HT1080 (cell line): Measurements from ENCODE around the gene LGALS1. TPM values are rescaled to one million over a fixed set of nuclear protein-coding genes. Genes with fewer than 3 reads are reported as not detected.
A peak's percentile ranks its signal among the peaks of the same experiment; 100 is the strongest.

Experiments
- DNase-seq: peaks from one replicate; pipeline ENCODE4 v3.0.0-alpha.2; 2015; ENCODE audit warnings: low read depth
- total RNA-seq: library from RNA; depleted of rRNA; stranded (reverse); fragments of >200 nt; shearing (Covaris generic); gene quantifications from 2 replicates; pipeline ENCODE4 v1.2.3, GENCODE V29; 2014

Gene LGALS1
- total RNA-seq, 1 experiment from 2014 or later = 3,838 TPM

GRCh38 chr22:37661160-37661924 is 14.1 kb upstream of the LGALS1 start:
- DNase-seq = no peak

- no peak for DNase-seq
These were observed 13.4 kb upstream of the LGALS1 start for GRCh38 chr22:37662039-37662438.

GRCh38 chr22:37663521-37664140 is 11.8 kb upstream of the LGALS1 start:
- DNase-seq = no peak

- no peak for DNase-seq
These were observed 11.0 kb upstream of the LGALS1 start for GRCh38 chr22:37664249-37665101.

- no peak for DNase-seq
These were observed 9.9 kb upstream of the LGALS1 start for GRCh38 chr22:37665487-37665886.

GRCh38 chr22:37669586-37669985 is 5.8 kb upstream of the LGALS1 start:
- no peak for DNase-seq

GRCh38 chr22:37672206-37672919 is 3.1 kb upstream of the LGALS1 start:
- no peak for DNase-seq

- no peak for DNase-seq
These were observed 2.4 kb upstream of the LGALS1 start for GRCh38 chr22:37672920-37673455.

GRCh38 chr22:37674248-37674647 is 1.2 kb upstream of the LGALS1 start:
- DNase-seq = no peak

- no peak for DNase-seq
These were observed 697 bp downstream of the LGALS1 start for GRCh38 chr22:37675930-37676735.

- peak; percentile 96 for DNase-seq
These were observed 1.5 kb downstream of the LGALS1 start for GRCh38 chr22:37676736-37677492.

- DNase-seq = no peak
These were observed 2.1 kb downstream of the LGALS1 start for GRCh38 chr22:37677493-37677974.

GRCh38 chr22:37678372-37678771 is 2.9 kb downstream of the LGALS1 start:
- no peak for DNase-seq

GRCh38 chr22:37679670-37680069 is 4.2 kb downstream of the LGALS1 start:
- no peak for DNase-seq

- peak; percentile 44 for DNase-seq
These were observed 4.9 kb downstream of the LGALS1 start for GRCh38 chr22:37680191-37680851.

GRCh38 chr22:37681001-37681424 is 5.6 kb downstream of the LGALS1 start:
- peak; percentile 61 for DNase-seq

GRCh38 chr22:37681556-37682049 is 6.2 kb downstream of the LGALS1 start:
- DNase-seq = peak; percentile 72

- DNase-seq = no peak
These were observed 9.6 kb downstream of the LGALS1 start for GRCh38 chr22:37684803-37685615.
